ENCODE data around the gene ALKBH4.

The ALKBH4 gene

GRCh38 chr7:102421706-102422240, 42.9 kb downstream of the ALKBH4 start:
- TF ChIP-seq FOXM1 (IDR thresholded peaks at IDR 0.05; ENCODE audit: borderline replicate concordance, low read depth) (no peak), CREB1 (IDR thresholded peaks at IDR 0.05; ENCODE audit: low read depth) (no peak), RAD21 (IDR thresholded peaks at IDR 0.05; ENCODE audit: low read depth) (no peak), TAF1 (IDR thresholded peaks at IDR 0.05; ENCODE audit: low read depth) (no peak), EP300 (IDR thresholded peaks at IDR 0.05; ENCODE audit: borderline replicate concordance) (no peak), EGR1 (IDR thresholded peaks at IDR 0.05) (no peak), NFIC (IDR thresholded peaks at IDR 0.05) (no peak)

GRCh38 chr7:102418592-102418991, 46.1 kb downstream of the ALKBH4 start:
- TF ChIP-seq EP300 (IDR thresholded peaks at IDR 0.05; ENCODE audit: borderline replicate concordance) = no peak
- TF ChIP-seq TCF12 (IDR thresholded peaks at IDR 0.05; ENCODE audit: low read depth) = no peak
- TF ChIP-seq RAD21 (IDR thresholded peaks at IDR 0.05; ENCODE audit: low read depth) = no peak
- TF ChIP-seq CREB1 (IDR thresholded peaks at IDR 0.05; ENCODE audit: low read depth) = no peak
- no peak for TF ChIP-seq FOXM1 (IDR thresholded peaks at IDR 0.05; ENCODE audit: borderline replicate concordance, low read depth)
- TF ChIP-seq EGR1 (IDR thresholded peaks at IDR 0.05) = no peak
- TF ChIP-seq CEBPB (IDR thresholded peaks at IDR 0.05) = no peak

- TF ChIP-seq NFIC (IDR thresholded peaks at IDR 0.05) (no peak), EGR1 (IDR thresholded peaks at IDR 0.05) (no peak), YY1 (IDR thresholded peaks at IDR 0.05; ENCODE audit: low read depth) (no peak), FOXM1 (IDR thresholded peaks at IDR 0.05; ENCODE audit: borderline replicate concordance, low read depth) (no peak), CREB1 (IDR thresholded peaks at IDR 0.05; ENCODE audit: low read depth) (no peak), ZBTB7A (IDR thresholded peaks at IDR 0.05; ENCODE audit: low read depth) (no peak), EP300 (IDR thresholded peaks at IDR 0.05; ENCODE audit: borderline replicate concordance) (no peak), TEAD4 (IDR thresholded peaks at IDR 0.05) (no peak), TCF12 (IDR thresholded peaks at IDR 0.05; ENCODE audit: low read depth) (no peak), CEBPB (IDR thresholded peaks at IDR 0.05) (no peak), REST (IDR thresholded peaks at IDR 0.05; ENCODE audit: low read depth) (no peak), TAF1 (IDR thresholded peaks at IDR 0.05; ENCODE audit: low read depth) (no peak), RAD21 (IDR thresholded peaks at IDR 0.05; ENCODE audit: low read depth) (no peak)
- TF ChIP-seq, protein P1, sequence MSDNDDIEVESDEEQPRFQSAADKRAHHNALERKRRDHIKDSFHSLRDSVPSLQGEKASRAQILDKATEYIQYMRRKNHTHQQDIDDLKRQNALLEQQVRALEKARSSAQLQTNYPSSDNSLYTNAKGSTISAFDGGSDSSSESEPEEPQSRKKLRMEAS (IDR thresholded peaks at IDR 0.05) = no peak
- TF ChIP-seq, protein P2, sequence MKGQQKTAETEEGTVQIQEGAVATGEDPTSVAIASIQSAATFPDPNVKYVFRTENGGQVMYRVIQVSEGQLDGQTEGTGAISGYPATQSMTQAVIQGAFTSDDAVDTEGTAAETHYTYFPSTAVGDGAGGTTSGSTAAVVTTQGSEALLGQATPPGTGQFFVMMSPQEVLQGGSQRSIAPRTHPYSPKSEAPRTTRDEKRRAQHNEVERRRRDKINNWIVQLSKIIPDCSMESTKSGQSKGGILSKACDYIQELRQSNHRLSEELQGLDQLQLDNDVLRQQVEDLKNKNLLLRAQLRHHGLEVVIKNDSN (IDR thresholded peaks at IDR 0.05) = no peak
Observed at GRCh38 chr7:102417105-102417504, 47.6 kb downstream of the ALKBH4 start.

DNA sequence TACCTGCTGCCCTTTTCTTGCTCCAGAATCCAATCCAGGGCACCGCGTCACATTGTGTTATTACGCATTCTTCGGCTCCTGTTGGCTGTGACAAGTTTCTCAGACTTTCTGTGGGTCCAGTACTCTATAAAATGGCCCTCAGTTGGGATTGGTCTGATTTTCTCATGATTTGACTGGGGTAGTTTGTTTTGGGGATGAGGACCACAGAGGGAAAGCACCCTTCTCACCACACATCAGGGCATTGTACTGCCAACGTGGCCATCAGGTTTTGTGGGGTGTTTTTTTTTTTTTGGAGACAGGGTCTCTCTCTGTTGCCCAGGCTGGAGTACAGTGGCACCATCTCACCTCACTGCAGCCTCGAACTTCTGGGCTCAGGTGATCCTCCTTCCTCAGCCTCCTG, 48.3 kb downstream of the ALKBH4 start:
- TF ChIP-seq REST (IDR thresholded peaks at IDR 0.05; ENCODE audit: low read depth) (no peak), TAF1 (IDR thresholded peaks at IDR 0.05; ENCODE audit: low read depth) (no peak)
- TF ChIP-seq, protein P1 (IDR thresholded peaks at IDR 0.05) = no peak

DNA sequence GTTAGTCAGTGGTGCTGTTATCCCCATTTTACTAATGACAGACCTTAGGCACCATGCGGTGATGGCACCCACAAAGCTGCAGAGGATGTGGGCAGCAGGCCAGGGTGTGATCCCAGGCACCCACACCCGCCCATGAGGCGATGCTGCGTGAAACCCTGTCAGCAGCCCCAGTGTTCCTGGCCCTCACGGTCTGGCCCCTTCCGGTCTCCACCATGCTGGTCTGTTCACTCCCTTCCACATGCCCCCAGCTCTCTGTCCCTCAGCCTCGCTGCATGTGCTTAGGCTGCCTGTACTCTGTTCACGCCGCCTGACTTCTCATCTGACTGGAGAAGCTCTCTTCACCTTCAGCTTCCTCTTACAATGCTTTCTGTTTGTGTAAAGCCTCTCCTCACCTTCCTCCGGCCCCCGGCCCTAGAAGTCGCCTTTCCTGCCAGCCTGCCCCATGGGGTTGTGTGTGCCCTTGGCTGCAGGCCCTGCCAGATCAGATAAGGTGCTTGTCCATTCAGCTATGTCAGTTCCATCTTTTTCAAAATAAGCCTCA, 48.9 kb downstream of the ALKBH4 start:
- TF ChIP-seq, protein P2 (IDR thresholded peaks at IDR 0.05) = no peak
- TF ChIP-seq TAF1 (IDR thresholded peaks at IDR 0.05; ENCODE audit: low read depth) (no peak), EGR1 (IDR thresholded peaks at IDR 0.05) (no peak)

- TF ChIP-seq TCF12 (IDR thresholded peaks at IDR 0.05; ENCODE audit: low read depth) = no peak
- TF ChIP-seq, protein P2 (IDR thresholded peaks at IDR 0.05) = no peak
- TF ChIP-seq EP300 (IDR thresholded peaks at IDR 0.05; ENCODE audit: borderline replicate concordance) = no peak
- no peak for TF ChIP-seq ZBTB7A (IDR thresholded peaks at IDR 0.05; ENCODE audit: low read depth)
- TF ChIP-seq TAF1 (IDR thresholded peaks at IDR 0.05; ENCODE audit: low read depth) = no peak
- no peak for TF ChIP-seq FOXM1 (IDR thresholded peaks at IDR 0.05; ENCODE audit: borderline replicate concordance, low read depth)
- no peak for TF ChIP-seq TEAD4 (IDR thresholded peaks at IDR 0.05)
- TF ChIP-seq YY1 (IDR thresholded peaks at IDR 0.05; ENCODE audit: low read depth) = no peak
- no peak for TF ChIP-seq CREB1 (IDR thresholded peaks at IDR 0.05; ENCODE audit: low read depth)
- TF ChIP-seq RAD21 (IDR thresholded peaks at IDR 0.05; ENCODE audit: low read depth) = no peak
- TF ChIP-seq NFIC (IDR thresholded peaks at IDR 0.05) = no peak
- TF ChIP-seq, protein P1 (IDR thresholded peaks at IDR 0.05) = no peak
- TF ChIP-seq REST (IDR thresholded peaks at IDR 0.05; ENCODE audit: low read depth) = no peak
- TF ChIP-seq EGR1 (IDR thresholded peaks at IDR 0.05) = no peak
- TF ChIP-seq CEBPB (IDR thresholded peaks at IDR 0.05) = no peak
Observed at GRCh38 chr7:102413611-102414010, 51.1 kb downstream of the ALKBH4 start.

All from Ishikawa (cell line).